HepG2 (cell line): Measurements from ENCODE around the gene FBLIM1. TPM values are rescaled to one million over a fixed set of nuclear protein-coding genes. Genes with fewer than 3 reads are reported as not detected.

Source experiments
- GABPB1 ChIP-seq: IDR thresholded peaks from 2 replicates; pipeline ENCODE4 v1.6.1; 2016; ENCODE audit warnings: mild to moderate bottlenecking, missing genetic modification reagents, moderate library complexity, missing compliant biosample characterization
- HNRNPLL ChIP-seq: fragments of 200-400 bp; formaldehyde crosslinking; IDR thresholded peaks from 2 replicates; pipeline ENCODE4 v1.6.1; 2017; ENCODE audit warnings: mild to moderate bottlenecking, low read depth, low read length; ENCODE audit not compliant: poor library complexity, severe bottlenecking
- JDP2 ChIP-seq: sonication (generic); formaldehyde crosslinking; IDR thresholded peaks from 2 replicates; pipeline ENCODE4 v1.8.1; 2022; ENCODE audit warnings: missing genetic modification reagents, borderline replicate concordance
- MXD4 ChIP-seq: IDR thresholded peaks from 2 replicates; pipeline ENCODE4 v1.6.1; 2016; ENCODE audit warnings: mild to moderate bottlenecking, missing biosample characterization, missing genetic modification reagents
- NCOR1 ChIP-seq: fragments of 200-600 bp; sonication (generic); IDR thresholded peaks from 2 replicates; pipeline ENCODE4 v1.7.0; 2017; ENCODE audit warnings: antibody characterized with exemption, low read length, borderline replicate concordance
- SAP130 ChIP-seq: IDR thresholded peaks from 2 replicates; pipeline ENCODE4 v1.6.1; 2016; ENCODE audit warnings: low read depth
- SP5 ChIP-seq: IDR thresholded peaks from 2 replicates; pipeline ENCODE4 v1.6.1; 2016; ENCODE audit warnings: low read depth, borderline replicate concordance
- SRSF9 ChIP-seq: fragments of 200-400 bp; formaldehyde crosslinking; IDR thresholded peaks from 2 replicates; pipeline ENCODE4 v1.6.1; 2018; ENCODE audit warnings: borderline replicate concordance, mild to moderate bottlenecking, low read depth, low read length; ENCODE audit not compliant: insufficient read depth, poor library complexity, severe bottlenecking
- TBX2 ChIP-seq: sonication (generic); formaldehyde crosslinking; IDR thresholded peaks from 2 replicates; pipeline ENCODE4 v1.5.0; 2020; ENCODE audit warnings: missing genetic modification reagents, mild to moderate bottlenecking, borderline replicate concordance
- TEAD3 ChIP-seq: optimal IDR thresholded peaks from 2 replicates; pipeline ENCODE3; 2016; ENCODE audit warnings: borderline replicate concordance
- ZNF121 ChIP-seq: sonication (generic); formaldehyde crosslinking; IDR thresholded peaks from 2 replicates; pipeline ENCODE4 v1.5.0; 2020; ENCODE audit warnings: mild to moderate bottlenecking, missing genetic modification reagents
- ZNF205 ChIP-seq: IDR thresholded peaks from 2 replicates; pipeline ENCODE4 v1.6.1; 2018; ENCODE audit warnings: missing biosample characterization, missing genetic modification reagents
- ZNF235 ChIP-seq: sonication (generic); formaldehyde crosslinking; IDR thresholded peaks from 2 replicates; pipeline ENCODE4 v1.8.1; 2023; ENCODE audit warnings: mild to moderate bottlenecking, missing genetic modification reagents, borderline replicate concordance
- ZNF567 ChIP-seq: sonication (generic); formaldehyde crosslinking; IDR thresholded peaks from 2 replicates; pipeline ENCODE4 v1.8.1; 2023; ENCODE audit warnings: mild to moderate bottlenecking, missing genetic modification reagents, borderline replicate concordance
- polyA plus RNA-seq, 8 experiments: library from polyadenylated mRNA; depleted of rRNA in 3 of 8; stranded (reverse) in 7 of 8; unstranded in 1 of 8; fragments of >200 nt; fragmentation: Illumina TruSeq in 4 of 8; extraction: Trizol in 4 of 8; gene quantifications; 2 replicates each; pipeline versions ENCODE4 v1.2.1 to v1.2.3, GENCODE V29; 2011 to 2016; ENCODE audit warnings: low read depth in 4 of 8, missing spikeins in 1 of 8, mixed read lengths in 1 of 8; ENCODE audit not compliant: insufficient read depth in 1 of 8
- total RNA-seq, 5 experiments: library from RNA; depleted of rRNA; stranded (reverse); fragments of >200 nt; fragmentation: Illumina TruSeq; extraction: Trizol; gene quantifications; 2 replicates each; pipeline ENCODE4 v1.2.3, GENCODE V29; 2016; ENCODE audit warnings: low read depth in 1 of 5
- TF ChIP-seq, protein P1 (sequence below): sonication (generic); formaldehyde crosslinking; IDR thresholded peaks from 2 replicates; pipeline ENCODE4 v1.5.0; 2020; ENCODE audit warnings: mild to moderate bottlenecking, missing genetic modification reagents, borderline replicate concordance
- TF ChIP-seq, protein P2 (sequence below): sonication (generic); formaldehyde crosslinking; IDR thresholded peaks from 2 replicates; pipeline ENCODE4 v1.5.0; 2020; ENCODE audit warnings: mild to moderate bottlenecking, missing genetic modification reagents
- TF ChIP-seq, protein P3 (sequence below): sonication (generic); formaldehyde crosslinking; IDR thresholded peaks from 2 replicates; pipeline ENCODE4 v1.5.0; 2020; ENCODE audit warnings: missing genetic modification reagents
- TF ChIP-seq, protein P4 (sequence below): sonication (generic); formaldehyde crosslinking; IDR thresholded peaks from 2 replicates; pipeline ENCODE4 v1.4.0; 2020; ENCODE audit warnings: low read depth, mild to moderate bottlenecking, missing genetic modification reagents

The FBLIM1 gene
- total and polyA plus RNA-seq, 2 of the 13 experiments (the other 11 are each of a cell fraction or from before 2014, with no cell fraction given) = 10.6 to 23.0 TPM

DNA sequence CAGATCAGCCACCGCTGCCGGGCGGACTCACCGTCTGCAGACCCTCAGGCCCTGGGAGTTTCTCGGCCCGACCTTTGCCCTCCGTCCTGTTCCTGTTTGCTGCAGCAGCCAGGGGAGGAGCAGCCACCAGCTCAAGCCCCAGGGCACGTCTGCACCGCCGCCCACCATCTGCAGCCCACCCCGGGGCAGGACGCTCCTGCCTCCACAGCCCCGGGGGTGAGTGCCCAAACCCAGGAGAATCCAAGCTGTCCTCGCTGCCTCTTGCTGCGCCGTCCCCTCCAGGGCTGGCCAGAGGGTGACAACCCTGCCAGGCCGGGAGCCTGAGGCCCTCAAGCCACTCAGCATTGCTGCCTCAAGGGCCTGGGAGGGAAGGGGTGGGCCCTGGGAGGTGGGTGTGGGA is 23.7 kb upstream of the FBLIM1 start (continued):
- TF ChIP-seq, protein P1, sequence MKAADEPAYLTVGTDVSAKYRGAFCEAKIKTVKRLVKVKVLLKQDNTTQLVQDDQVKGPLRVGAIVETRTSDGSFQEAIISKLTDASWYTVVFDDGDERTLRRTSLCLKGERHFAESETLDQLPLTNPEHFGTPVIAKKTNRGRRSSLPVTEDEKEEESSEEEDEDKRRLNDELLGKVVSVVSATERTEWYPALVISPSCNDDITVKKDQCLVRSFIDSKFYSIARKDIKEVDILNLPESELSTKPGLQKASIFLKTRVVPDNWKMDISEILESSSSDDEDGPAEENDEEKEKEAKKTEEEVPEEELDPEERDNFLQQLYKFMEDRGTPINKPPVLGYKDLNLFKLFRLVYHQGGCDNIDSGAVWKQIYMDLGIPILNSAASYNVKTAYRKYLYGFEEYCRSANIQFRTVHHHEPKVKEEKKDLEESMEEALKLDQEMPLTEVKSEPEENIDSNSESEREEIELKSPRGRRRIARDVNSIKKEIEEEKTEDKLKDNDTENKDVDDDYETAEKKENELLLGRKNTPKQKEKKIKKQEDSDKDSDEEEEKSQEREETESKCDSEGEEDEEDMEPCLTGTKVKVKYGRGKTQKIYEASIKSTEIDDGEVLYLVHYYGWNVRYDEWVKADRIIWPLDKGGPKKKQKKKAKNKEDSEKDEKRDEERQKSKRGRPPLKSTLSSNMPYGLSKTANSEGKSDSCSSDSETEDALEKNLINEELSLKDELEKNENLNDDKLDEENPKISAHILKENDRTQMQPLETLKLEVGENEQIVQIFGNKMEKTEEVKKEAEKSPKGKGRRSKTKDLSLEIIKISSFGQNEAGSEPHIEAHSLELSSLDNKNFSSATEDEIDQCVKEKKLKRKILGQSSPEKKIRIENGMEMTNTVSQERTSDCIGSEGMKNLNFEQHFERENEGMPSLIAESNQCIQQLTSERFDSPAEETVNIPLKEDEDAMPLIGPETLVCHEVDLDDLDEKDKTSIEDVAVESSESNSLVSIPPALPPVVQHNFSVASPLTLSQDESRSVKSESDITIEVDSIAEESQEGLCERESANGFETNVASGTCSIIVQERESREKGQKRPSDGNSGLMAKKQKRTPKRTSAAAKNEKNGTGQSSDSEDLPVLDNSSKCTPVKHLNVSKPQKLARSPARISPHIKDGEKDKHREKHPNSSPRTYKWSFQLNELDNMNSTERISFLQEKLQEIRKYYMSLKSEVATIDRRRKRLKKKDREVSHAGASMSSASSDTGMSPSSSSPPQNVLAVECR = peak; percentile 37; the same call in 1 of the 2 replicates
- TF ChIP-seq, protein P2, sequence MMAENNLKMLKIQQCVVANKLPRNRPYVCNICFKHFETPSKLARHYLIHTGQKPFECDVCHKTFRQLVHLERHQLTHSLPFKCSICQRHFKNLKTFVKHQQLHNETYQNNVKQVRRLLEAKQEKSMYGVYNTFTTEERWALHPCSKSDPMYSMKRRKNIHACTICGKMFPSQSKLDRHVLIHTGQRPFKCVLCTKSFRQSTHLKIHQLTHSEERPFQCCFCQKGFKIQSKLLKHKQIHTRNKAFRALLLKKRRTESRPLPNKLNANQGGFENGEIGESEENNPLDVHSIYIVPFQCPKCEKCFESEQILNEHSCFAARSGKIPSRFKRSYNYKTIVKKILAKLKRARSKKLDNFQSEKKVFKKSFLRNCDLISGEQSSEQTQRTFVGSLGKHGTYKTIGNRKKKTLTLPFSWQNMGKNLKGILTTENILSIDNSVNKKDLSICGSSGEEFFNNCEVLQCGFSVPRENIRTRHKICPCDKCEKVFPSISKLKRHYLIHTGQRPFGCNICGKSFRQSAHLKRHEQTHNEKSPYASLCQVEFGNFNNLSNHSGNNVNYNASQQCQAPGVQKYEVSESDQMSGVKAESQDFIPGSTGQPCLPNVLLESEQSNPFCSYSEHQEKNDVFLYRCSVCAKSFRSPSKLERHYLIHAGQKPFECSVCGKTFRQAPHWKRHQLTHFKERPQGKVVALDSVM (CRISPR knock-in tag) = no peak
- no peak for TF ChIP-seq MXD4
- no peak for TF ChIP-seq TBX2 (CRISPR knock-in tag)
- peak; percentile 37; the same call in 1 of the 2 replicates for TF ChIP-seq GABPB1 (CRISPR knock-in tag)
- no peak for TF ChIP-seq ZNF121 (CRISPR knock-in tag)
- TF ChIP-seq JDP2 (CRISPR knock-in tag) = no peak
- TF ChIP-seq ZNF235 (CRISPR knock-in tag) = no peak
- TF ChIP-seq SAP130 (CRISPR knock-in tag) = peak; percentile 19; the same call in 1 of the 2 replicates
- TF ChIP-seq, protein P3, sequence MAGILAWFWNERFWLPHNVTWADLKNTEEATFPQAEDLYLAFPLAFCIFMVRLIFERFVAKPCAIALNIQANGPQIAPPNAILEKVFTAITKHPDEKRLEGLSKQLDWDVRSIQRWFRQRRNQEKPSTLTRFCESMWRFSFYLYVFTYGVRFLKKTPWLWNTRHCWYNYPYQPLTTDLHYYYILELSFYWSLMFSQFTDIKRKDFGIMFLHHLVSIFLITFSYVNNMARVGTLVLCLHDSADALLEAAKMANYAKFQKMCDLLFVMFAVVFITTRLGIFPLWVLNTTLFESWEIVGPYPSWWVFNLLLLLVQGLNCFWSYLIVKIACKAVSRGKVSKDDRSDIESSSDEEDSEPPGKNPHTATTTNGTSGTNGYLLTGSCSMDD = no peak
- TF ChIP-seq ZNF205 (CRISPR knock-in tag) = no peak
- TF ChIP-seq ZNF567 (CRISPR knock-in tag) = no peak
- no peak for TF ChIP-seq NCOR1
- peak; percentile 51; the same call in 1 of the 2 replicates for TF ChIP-seq SP5 (CRISPR knock-in tag)
- TF ChIP-seq, protein P4, sequence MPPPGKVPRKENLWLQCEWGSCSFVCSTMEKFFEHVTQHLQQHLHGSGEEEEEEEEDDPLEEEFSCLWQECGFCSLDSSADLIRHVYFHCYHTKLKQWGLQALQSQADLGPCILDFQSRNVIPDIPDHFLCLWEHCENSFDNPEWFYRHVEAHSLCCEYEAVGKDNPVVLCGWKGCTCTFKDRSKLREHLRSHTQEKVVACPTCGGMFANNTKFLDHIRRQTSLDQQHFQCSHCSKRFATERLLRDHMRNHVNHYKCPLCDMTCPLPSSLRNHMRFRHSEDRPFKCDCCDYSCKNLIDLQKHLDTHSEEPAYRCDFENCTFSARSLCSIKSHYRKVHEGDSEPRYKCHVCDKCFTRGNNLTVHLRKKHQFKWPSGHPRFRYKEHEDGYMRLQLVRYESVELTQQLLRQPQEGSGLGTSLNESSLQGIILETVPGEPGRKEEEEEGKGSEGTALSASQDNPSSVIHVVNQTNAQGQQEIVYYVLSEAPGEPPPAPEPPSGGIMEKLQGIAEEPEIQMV = no peak
- TF ChIP-seq HNRNPLL = peak; percentile 20
- TF ChIP-seq TEAD3 (CRISPR knock-in tag) = no peak
- no peak for TF ChIP-seq SRSF9
